Astrocyte (in vitro differentiated cells and primary cell): ENCODE data around the gene RAC2. TPM values are rescaled to one million over a fixed set of nuclear protein-coding genes. Genes with fewer than 3 reads are reported as not detected.
"Not testable (repeated sequence)": the region's sequence is repeated elsewhere in the genome, so short reads cannot be mapped to it uniquely, and the experiment has no call there.

Experiments used
- DNase-seq: peaks from one replicate; pipeline ENCODE4 v3.0.0-alpha.2; 2010; ENCODE audit warnings: low read depth
- FAIRE-seq: peaks from 2 replicates; lab custom pipeline; 2011; peaks lifted over from hg19 to GRCh38; lab: Jason Lieb, UNC
- H2AFZ ChIP-seq: 2 replicates; pipeline ENCODE4 v1.6.0; 2012; ENCODE audit warnings: low read depth, low read length, inconsistent platforms
- H3K27ac ChIP-seq: 2 replicates; pipeline ENCODE4 v1.5.1; 2011; ENCODE audit warnings: low read depth, low read length, inconsistent platforms
- H3K27me3 ChIP-seq: 2 replicates; pipeline ENCODE4 v1.6.0; 2011; ENCODE audit warnings: low read length, inconsistent platforms; ENCODE audit not compliant: insufficient read depth
- H3K36me3 ChIP-seq: 2 replicates; pipeline ENCODE4 v1.5.1; 2011; ENCODE audit warnings: low read length, inconsistent platforms; ENCODE audit not compliant: insufficient read depth
- H3K4me1 ChIP-seq: 2 replicates; pipeline ENCODE4 v1.5.1; 2011; ENCODE audit warnings: low read length, inconsistent platforms; ENCODE audit not compliant: insufficient read depth
- H3K4me2 ChIP-seq: 2 replicates; pipeline ENCODE4 v1.6.0; 2012; ENCODE audit warnings: low read length, inconsistent platforms
- H3K4me3 ChIP-seq: 2 replicates; pipeline ENCODE4 v1.5.1; 2011; ENCODE audit warnings: low read depth, mild to moderate bottlenecking, low read length, inconsistent platforms; ENCODE audit not compliant: insufficient read depth
- H3K79me2 ChIP-seq: 2 replicates; pipeline ENCODE4 v1.6.0; 2012; ENCODE audit warnings: mild to moderate bottlenecking, low read length, inconsistent platforms; ENCODE audit not compliant: insufficient read depth
- H3K9ac ChIP-seq: 2 replicates; pipeline ENCODE4 v1.6.0; 2012; ENCODE audit warnings: mild to moderate bottlenecking, low read length, inconsistent platforms
- H3K9me3 ChIP-seq: 2 replicates; pipeline ENCODE4 v1.5.1; 2012; ENCODE audit warnings: low read depth, mild to moderate bottlenecking, low read length, inconsistent platforms; ENCODE audit not compliant: insufficient read depth
- H4K20me1 ChIP-seq: 2 replicates; pipeline ENCODE4 v1.6.0; 2012; ENCODE audit warnings: low read length, inconsistent platforms; ENCODE audit not compliant: insufficient read depth
- H3K27ac Mint-ChIP-seq: one replicate; pipeline ENCODE4 v1.8.0; 2021; ENCODE audit warnings: mild to moderate bottlenecking, mixed read lengths; ENCODE audit not compliant: unreplicated experiment
- H3K27me3 Mint-ChIP-seq: one replicate; pipeline ENCODE4 v1.8.0; 2021; ENCODE audit warnings: low read depth, mixed read lengths; ENCODE audit not compliant: unreplicated experiment
- H3K36me3 Mint-ChIP-seq: one replicate; pipeline ENCODE4 v1.8.0; 2021; ENCODE audit warnings: low read depth, mixed read lengths; ENCODE audit not compliant: unreplicated experiment
- H3K4me1 Mint-ChIP-seq: one replicate; pipeline ENCODE4 v1.8.0; 2021; ENCODE audit warnings: low read depth, mixed read lengths; ENCODE audit not compliant: unreplicated experiment
- H3K4me3 Mint-ChIP-seq: one replicate; pipeline ENCODE4 v1.8.0; 2021; ENCODE audit warnings: mild to moderate bottlenecking, moderate library complexity, mixed read lengths; ENCODE audit not compliant: unreplicated experiment
- H3K9me3 Mint-ChIP-seq: one replicate; pipeline ENCODE4 v1.8.0; 2021; ENCODE audit warnings: mild to moderate bottlenecking, mixed read lengths; ENCODE audit not compliant: unreplicated experiment
- EZH2 ChIP-seq: IDR thresholded peaks from 2 replicates; pipeline ENCODE4 v1.6.1; 2012; ENCODE audit warnings: mild to moderate bottlenecking, low read length, inconsistent platforms; ENCODE audit not compliant: insufficient read depth
- total RNA-seq: library from RNA; stranded (reverse); gene quantifications from 2 replicates; pipeline ENCODE4 v1.2.1, GENCODE V29; 2021
- TF ChIP-seq, protein P1 (sequence below): IDR thresholded peaks from 2 replicates; pipeline ENCODE4 v1.5.1; 2011; ENCODE audit warnings: low read depth, mild to moderate bottlenecking, inconsistent platforms, low read length, moderate library complexity; ENCODE audit not compliant: insufficient read depth

Gene RAC2
- total RNA-seq, 1 donor from 2014 or later = 0.61 TPM

GRCh38 chr22:37253126-37253660, 9.1 kb upstream of the RAC2 start:
- TF ChIP-seq, protein P1, sequence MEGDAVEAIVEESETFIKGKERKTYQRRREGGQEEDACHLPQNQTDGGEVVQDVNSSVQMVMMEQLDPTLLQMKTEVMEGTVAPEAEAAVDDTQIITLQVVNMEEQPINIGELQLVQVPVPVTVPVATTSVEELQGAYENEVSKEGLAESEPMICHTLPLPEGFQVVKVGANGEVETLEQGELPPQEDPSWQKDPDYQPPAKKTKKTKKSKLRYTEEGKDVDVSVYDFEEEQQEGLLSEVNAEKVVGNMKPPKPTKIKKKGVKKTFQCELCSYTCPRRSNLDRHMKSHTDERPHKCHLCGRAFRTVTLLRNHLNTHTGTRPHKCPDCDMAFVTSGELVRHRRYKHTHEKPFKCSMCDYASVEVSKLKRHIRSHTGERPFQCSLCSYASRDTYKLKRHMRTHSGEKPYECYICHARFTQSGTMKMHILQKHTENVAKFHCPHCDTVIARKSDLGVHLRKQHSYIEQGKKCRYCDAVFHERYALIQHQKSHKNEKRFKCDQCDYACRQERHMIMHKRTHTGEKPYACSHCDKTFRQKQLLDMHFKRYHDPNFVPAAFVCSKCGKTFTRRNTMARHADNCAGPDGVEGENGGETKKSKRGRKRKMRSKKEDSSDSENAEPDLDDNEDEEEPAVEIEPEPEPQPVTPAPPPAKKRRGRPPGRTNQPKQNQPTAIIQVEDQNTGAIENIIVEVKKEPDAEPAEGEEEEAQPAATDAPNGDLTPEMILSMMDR = peak; percentile 32
- TF ChIP-seq EZH2 = no peak
- no peaks in the 10 kb centered on the region for H3K36me3 Mint-ChIP-seq
- Histone ChIP-seq H3K36me3 (no peaks in the 10 kb centered on the region), H2AFZ (peak overlapping the region; percentile 9), H3K9me3 (no peaks in the 10 kb centered on the region), H3K79me2 (no peaks in the 10 kb centered on the region), H3K4me1 (peaks cover 25% of the 10 kb centered on the region), H3K9ac (no peak overlapping the region), H3K27me3 (no peaks in the 10 kb centered on the region), H3K27ac (no peak overlapping the region), H3K4me2 (peak overlapping the region; percentile 7), H3K4me3 (no peak overlapping the region), H4K20me1 (no peaks in the 10 kb centered on the region)
- H3K27ac Mint-ChIP-seq = no peak overlapping the region
- H3K4me1 Mint-ChIP-seq = peaks cover 6% of the 10 kb centered on the region
- no peaks in the 10 kb centered on the region for H3K9me3 Mint-ChIP-seq
- no peak for DNase-seq
- no peak for FAIRE-seq
- H3K4me3 Mint-ChIP-seq = no peak overlapping the region
- H3K27me3 Mint-ChIP-seq = peaks cover 17% of the 10 kb centered on the region

GRCh38 chr22:37251836-37252235, 7.8 kb upstream of the RAC2 start:
- FAIRE-seq, H3K4me3 ChIP-seq, H3K79me2 ChIP-seq, H3K9ac ChIP-seq, H2AFZ ChIP-seq, H3K27ac ChIP-seq, H3K36me3 ChIP-seq, H3K4me3 Mint-ChIP-seq, H3K27ac Mint-ChIP-seq, H3K27me3 ChIP-seq, H3K9me3 Mint-ChIP-seq, DNase-seq, H3K4me1 Mint-ChIP-seq, H3K36me3 Mint-ChIP-seq, H4K20me1 ChIP-seq, H3K9me3 ChIP-seq, H3K4me2 ChIP-seq: not testable (repeated sequence)
- H3K4me1 ChIP-seq = peaks cover 25% of the 10 kb centered on the region
- peaks cover 18% of the 10 kb centered on the region for H3K27me3 Mint-ChIP-seq

GRCh38 chr22:37249986-37250385, 5.9 kb upstream of the RAC2 start:
- no peak overlapping the region for H3K4me3 ChIP-seq
- H3K9me3 ChIP-seq = no peaks in the 10 kb centered on the region
- no peaks in the 10 kb centered on the region for H3K79me2 ChIP-seq
- peaks cover 10% of the 10 kb centered on the region for H3K27me3 Mint-ChIP-seq
- no peak overlapping the region for H2AFZ ChIP-seq
- H3K9me3 Mint-ChIP-seq = no peaks in the 10 kb centered on the region
- TF ChIP-seq, protein P1 = no peak
- no peak for TF ChIP-seq EZH2
- H3K27me3 ChIP-seq = no peaks in the 10 kb centered on the region
- DNase-seq = no peak
- no peak overlapping the region for H3K27ac ChIP-seq
- H3K27ac Mint-ChIP-seq = no peak overlapping the region
- H3K4me2 ChIP-seq = no peak overlapping the region
- no peak for FAIRE-seq
- H4K20me1 ChIP-seq = no peaks in the 10 kb centered on the region
- H3K36me3 Mint-ChIP-seq = no peaks in the 10 kb centered on the region
- H3K4me3 Mint-ChIP-seq = no peak overlapping the region
- peaks cover 21% of the 10 kb centered on the region for H3K4me1 ChIP-seq
- H3K36me3 ChIP-seq = no peaks in the 10 kb centered on the region
- H3K9ac ChIP-seq = no peak overlapping the region
- peaks cover 6% of the 10 kb centered on the region for H3K4me1 Mint-ChIP-seq
